KOPT-K1 (cell line): ENCODE data around the gene TRPV4.

Experiments used
- H3K27ac ChIP-seq: fragments of 200-600 bp; sonication (generic); 2 replicates; pipeline ENCODE4 v1.5.1; 2016; ENCODE audit warnings: antibody characterized with exemption, mild to moderate bottlenecking, low read depth, low read length; ENCODE audit not compliant: poor library complexity, severe bottlenecking
- H3K36me3 ChIP-seq: fragments of 200-600 bp; sonication (generic); 2 replicates; pipeline ENCODE4 v1.5.1; 2017; ENCODE audit warnings: antibody characterized with exemption, mild to moderate bottlenecking, low read length, moderate library complexity; ENCODE audit not compliant: insufficient read depth
- H3K9me3 ChIP-seq: fragments of 200-600 bp; sonication (generic); 2 replicates; pipeline ENCODE4 v1.5.1; 2017; ENCODE audit warnings: antibody characterized with exemption, low read length, mild to moderate bottlenecking; ENCODE audit not compliant: insufficient read depth, poor library complexity, severe bottlenecking

The TRPV4 gene

GRCh38 chr12:109842021-109842420 lies 8.8 kb upstream of the TRPV4 start:
- Histone ChIP-seq H3K9me3 (no peaks in the 10 kb centered on the region), H3K27ac (no peak overlapping the region), H3K36me3 (no peaks in the 10 kb centered on the region)

- Histone ChIP-seq H3K9me3 (no peaks in the 10 kb centered on the region), H3K27ac (no peak overlapping the region), H3K36me3 (no peaks in the 10 kb centered on the region)
Observed at GRCh38 chr12:109841356-109841755, 8.2 kb upstream of the TRPV4 start.

GRCh38 chr12:109840305-109841074 lies 7.3 kb upstream of the TRPV4 start:
- H3K27ac ChIP-seq, result no peak overlapping the region
- no peaks in the 10 kb centered on the region for H3K36me3 ChIP-seq
- H3K9me3 ChIP-seq, result no peaks in the 10 kb centered on the region

- H3K36me3 ChIP-seq, result no peaks in the 10 kb centered on the region
- no peaks in the 10 kb centered on the region for H3K9me3 ChIP-seq
- H3K27ac ChIP-seq, result no peak overlapping the region
Observed at GRCh38 chr12:109839444-109839843, 6.2 kb upstream of the TRPV4 start.

GRCh38 chr12:109836916-109837315 lies 3.7 kb upstream of the TRPV4 start:
- Histone ChIP-seq H3K36me3 (no peaks in the 10 kb centered on the region), H3K27ac (no peak overlapping the region), H3K9me3 (no peaks in the 10 kb centered on the region)

- H3K27ac ChIP-seq, result no peak overlapping the region
- H3K9me3 ChIP-seq, result no peaks in the 10 kb centered on the region
- H3K36me3 ChIP-seq, result no peaks in the 10 kb centered on the region
Observed at GRCh38 chr12:109835827-109836226, 2.6 kb upstream of the TRPV4 start.

GRCh38 chr12:109832541-109833306 lies 474 bp downstream of the TRPV4 start:
- Histone ChIP-seq H3K9me3 (no peaks in the 10 kb centered on the region), H3K36me3 (no peaks in the 10 kb centered on the region), H3K27ac (no peak overlapping the region)

- Histone ChIP-seq H3K36me3 (no peaks in the 10 kb centered on the region), H3K9me3 (no peaks in the 10 kb centered on the region)
Observed at GRCh38 chr12:109831929-109832328, 1.3 kb downstream of the TRPV4 start.

GRCh38 chr12:109831365-109831764 lies 1.8 kb downstream of the TRPV4 start:
- H3K27ac ChIP-seq, result no peak overlapping the region
- no peaks in the 10 kb centered on the region for H3K9me3 ChIP-seq
- no peaks in the 10 kb centered on the region for H3K36me3 ChIP-seq

More at GRCh38 chr12:109831929-109832328, 1.3 kb downstream of the TRPV4 start:
- no peak overlapping the region for H3K27ac ChIP-seq

- no peak overlapping the region for H3K27ac ChIP-seq
- no peaks in the 10 kb centered on the region for H3K9me3 ChIP-seq
- H3K36me3 ChIP-seq, result no peaks in the 10 kb centered on the region
Observed at GRCh38 chr12:109830718-109831117, 2.5 kb downstream of the TRPV4 start.

GRCh38 chr12:109830267-109830666 lies 2.9 kb downstream of the TRPV4 start:
- H3K27ac ChIP-seq, result no peak overlapping the region
- H3K9me3 ChIP-seq, result no peaks in the 10 kb centered on the region
- no peaks in the 10 kb centered on the region for H3K36me3 ChIP-seq

- Histone ChIP-seq H3K9me3 (no peaks in the 10 kb centered on the region), H3K36me3 (no peaks in the 10 kb centered on the region), H3K27ac (no peak overlapping the region)
Observed at GRCh38 chr12:109829667-109830066, 3.5 kb downstream of the TRPV4 start.

- H3K27ac ChIP-seq, result no peak overlapping the region
- H3K9me3 ChIP-seq, result no peaks in the 10 kb centered on the region
Observed at GRCh38 chr12:109828754-109829511, 4.3 kb downstream of the TRPV4 start.

GRCh38 chr12:109827566-109828550 lies 5.3 kb downstream of the TRPV4 start:
- Histone ChIP-seq H3K27ac (no peak overlapping the region), H3K9me3 (no peaks in the 10 kb centered on the region), H3K36me3 (no peaks in the 10 kb centered on the region)

More at GRCh38 chr12:109828754-109829511, 4.3 kb downstream of the TRPV4 start:
- no peaks in the 10 kb centered on the region for H3K36me3 ChIP-seq
